ENCODE data around the gene UCHL5.
"Not testable (repeated sequence)": the region's sequence is repeated elsewhere in the genome, so short reads cannot be mapped to it uniquely, and the experiment has no call there.

UCHL5 gene

GRCh38 chr1:193062698-193063463, 3.7 kb upstream of the UCHL5 start:
- no peak for FAIRE-seq

GRCh38 chr1:193060938-193061337, 1.8 kb upstream of the UCHL5 start:
- FAIRE-seq = no peak

- no peak for FAIRE-seq
Observed at GRCh38 chr1:193060406-193060805, 1.2 kb upstream of the UCHL5 start.

GRCh38 chr1:193060115-193060403, 899 bp upstream of the UCHL5 start:
- no peak for FAIRE-seq

- no peak for FAIRE-seq
Observed at GRCh38 chr1:193058529-193059281, 455 bp downstream of the UCHL5 start.

GRCh38 chr1:193054169-193054675, 4.9 kb downstream of the UCHL5 start:
- no peak for FAIRE-seq

- not testable (repeated sequence) for FAIRE-seq
Observed at GRCh38 chr1:193048913-193049312, 10.2 kb downstream of the UCHL5 start.

GRCh38 chr1:193042766-193043691, 16.1 kb downstream of the UCHL5 start:
- no peak for FAIRE-seq

- no peak for FAIRE-seq
Observed at GRCh38 chr1:193040011-193040410, 19.1 kb downstream of the UCHL5 start.

- no peak for FAIRE-seq
Observed at GRCh38 chr1:193036337-193037047, 22.7 kb downstream of the UCHL5 start.

GRCh38 chr1:193033610-193034009, 25.6 kb downstream of the UCHL5 start:
- FAIRE-seq = no peak

- not testable (repeated sequence) for FAIRE-seq
Observed at GRCh38 chr1:193032643-193033427, 26.3 kb downstream of the UCHL5 start.

GRCh38 chr1:193031431-193031830, 27.7 kb downstream of the UCHL5 start:
- peak; percentile 75 for FAIRE-seq

GRCh38 chr1:193030280-193030679, 28.9 kb downstream of the UCHL5 start:
- FAIRE-seq = no peak

GRCh38 chr1:193025218-193025617, 33.9 kb downstream of the UCHL5 start:
- no peak for FAIRE-seq

- peak; percentile 97 for FAIRE-seq
Observed at GRCh38 chr1:193019442-193020026, 39.6 kb downstream of the UCHL5 start.

- FAIRE-seq = peak; percentile 78
Observed at GRCh38 chr1:193016788-193017187, 42.4 kb downstream of the UCHL5 start.

GRCh38 chr1:193014400-193014799, 44.8 kb downstream of the UCHL5 start:
- no peak for FAIRE-seq

- no peak for FAIRE-seq
Observed at GRCh38 chr1:193013707-193014106, 45.5 kb downstream of the UCHL5 start.

GRCh38 chr1:193013005-193013404, 46.2 kb downstream of the UCHL5 start:
- FAIRE-seq = no peak

GRCh38 chr1:193011406-193011805, 47.8 kb downstream of the UCHL5 start:
- peak; percentile 11 for FAIRE-seq

Measured in A204.1 (cell line).